OCI-LY7 (cell line): ENCODE results near the gene OR9A2. TPM values are rescaled to one million over a fixed set of nuclear protein-coding genes. Genes with fewer than 3 reads are reported as not detected.

Experiments used
- BruUV-seq: library from RNA; stranded (reverse); fragments of 400-500 nt; replicated peaks from 2 replicates; lab custom pipeline; 2021; lab: Mats Ljungman, UMichigan
- CTCF ChIA-PET: fragments of 300-600 bp; sonication (Branson Sonifier 250); formaldehyde crosslinking; loops from one replicate; lab custom pipeline; 2022; ENCODE audit warnings: antibody characterized with exemption; ENCODE audit not compliant: unreplicated experiment; lab: Charles Lee
- POLR2A ChIA-PET: fragments of 300-600 bp; sonication (Branson Sonifier 250); formaldehyde crosslinking; loops from one replicate; lab custom pipeline; 2022; ENCODE audit warnings: antibody characterized with exemption; lab: Charles Lee
- DNase-seq: peaks from one replicate; pipeline ENCODE4 v3.0.0-alpha.2; 2015; ENCODE audit warnings: low spot score
- H2AFZ ChIP-seq: fragments of 200-600 bp; sonication (generic), shearing (Covaris generic); 2 replicates; pipeline ENCODE4 v1.6.1; 2014; ENCODE audit warnings: mild to moderate bottlenecking, antibody characterized with exemption, low read length, moderate library complexity
- H3K27ac ChIP-seq: fragments of 200-600 bp; sonication (generic); 2 replicates; pipeline ENCODE4 v1.5.1; 2014; ENCODE audit warnings: mixed run types, low read depth, mild to moderate bottlenecking, moderate library complexity, low read length, inconsistent platforms; ENCODE audit not compliant: poor library complexity, severe bottlenecking
- H3K36me3 ChIP-seq: fragments of 200-600 bp; sonication (generic); 2 replicates; pipeline ENCODE4 v1.6.1; 2014; ENCODE audit warnings: mild to moderate bottlenecking, antibody characterized with exemption, low read length, moderate library complexity, mixed read lengths; ENCODE audit not compliant: insufficient read depth
- H3K4me1 ChIP-seq: fragments of 200-600 bp; sonication (generic); 2 replicates; pipeline ENCODE4 v1.5.1; 2014; ENCODE audit warnings: mild to moderate bottlenecking, low read length; ENCODE audit not compliant: insufficient read depth, poor library complexity, severe bottlenecking
- H3K4me2 ChIP-seq: fragments of 200-600 bp; sonication (generic); 2 replicates; pipeline ENCODE4 v1.6.1; 2014; ENCODE audit warnings: mild to moderate bottlenecking, low read length
- H3K4me3 ChIP-seq: fragments of 200-600 bp; sonication (generic); 2 replicates; pipeline ENCODE4 v1.5.1; 2014; ENCODE audit warnings: mild to moderate bottlenecking, low read depth, low read length; ENCODE audit not compliant: poor library complexity, severe bottlenecking
- H3K79me2 ChIP-seq: fragments of 200-600 bp; sonication (generic); 2 replicates; pipeline ENCODE4 v1.6.1; 2016; ENCODE audit warnings: low read depth, mild to moderate bottlenecking, low read length, moderate library complexity, mixed read lengths; ENCODE audit not compliant: insufficient read depth
- H3K9me2 ChIP-seq: fragments of 200-600 bp; sonication (generic); 2 replicates; pipeline ENCODE4 v1.6.1; 2016; ENCODE audit warnings: mild to moderate bottlenecking, low read length, mixed read lengths; ENCODE audit not compliant: insufficient read depth
- H3K9me3 ChIP-seq: fragments of 200-600 bp; sonication (generic); 2 replicates; pipeline ENCODE4 v1.6.1; 2014; ENCODE audit warnings: mild to moderate bottlenecking, mixed run types, low read length, mixed read lengths
- H4K20me1 ChIP-seq: fragments of 200-600 bp; sonication (generic); 2 replicates; pipeline ENCODE4 v1.6.1; 2014; ENCODE audit warnings: mild to moderate bottlenecking, antibody characterized with exemption, low read length, moderate library complexity, mixed read lengths; ENCODE audit not compliant: insufficient read depth
- CTCF ChIP-seq: fragments of 200-600 bp; sonication (generic); conservative IDR thresholded peaks from 2 replicates; pipeline ENCODE4 v1.5.1; 2014; ENCODE audit warnings: mild to moderate bottlenecking, antibody characterized with exemption, low read length, moderate library complexity, mixed read lengths
- EZH2phosphoT487 ChIP-seq: fragments of 200-600 bp; sonication (generic); IDR thresholded peaks from 2 replicates; pipeline ENCODE4 v1.6.1; 2018; ENCODE audit warnings: low read depth, borderline replicate concordance, mild to moderate bottlenecking, mixed run types, antibody characterized with exemption, low read length, moderate library complexity, mixed read lengths
- intact Hi-C: fragments of 100-400 bp; cut with micrococcal nuclease; formaldehyde crosslinking; loops from one replicate; pipeline ENCODE4 v1.10.0; 2022; ENCODE audit not compliant: unreplicated experiment
- total RNA-seq, 2 experiments: library from RNA; depleted of rRNA in 1 of 2; stranded (reverse); fragments of >200 nt in 1 of 2; shearing (Covaris generic) in 1 of 2; gene quantifications; 2 replicates each; pipeline ENCODE4 v1.2.3, GENCODE V29; 2014 to 2022

OR9A2 gene
- total RNA-seq, 2 experiments from 2014 or later: 0.53 to 0.66 TPM

- POLR2A ChIA-PET: interaction anchor here (0.8 kb wide), 1 partner anchor 59 kb away, joined by 3 read pairs; no protein-coding TSS in a partner anchor
- BruUV-seq: no TSS peak
These were observed 28.8 kb upstream of the OR9A2 start for GRCh38 chr7:143055754-143056153.

GRCh38 chr7:143054621-143055020 lies 27.7 kb upstream of the OR9A2 start:
- Histone ChIP-seq H3K9me3 (no peaks in the 10 kb centered on the region), H3K27ac (no peak overlapping the region), H3K4me1 (peaks cover under 1% of the 10 kb centered on the region), H2AFZ (no peak overlapping the region), H3K36me3 (no peaks in the 10 kb centered on the region), H3K4me3 (no peak overlapping the region), H3K79me2 (no peaks in the 10 kb centered on the region), H3K4me2 (no peak overlapping the region), H3K9me2 (no peaks in the 10 kb centered on the region), H4K20me1 (no peaks in the 10 kb centered on the region)
- BruUV-seq: no TSS peak
- TF ChIP-seq EZH2phosphoT487 (no peak), CTCF (no peak)
- ChIA-PET CTCF (no interaction called here), POLR2A (interaction anchor here (0.6 to 1.0 kb wide), 3 partner anchors 9 to 133 kb away, joined by 3 read pairs; no protein-coding TSS in a partner anchor)
- intact Hi-C loops: no loop called here
- no peak for DNase-seq

More at GRCh38 chr7:143055754-143056153, 28.8 kb upstream of the OR9A2 start:
- Histone ChIP-seq H3K36me3 (no peaks in the 10 kb centered on the region), H3K4me1 (no peaks in the 10 kb centered on the region), H3K27ac (no peak overlapping the region), H3K9me3 (no peaks in the 10 kb centered on the region), H4K20me1 (no peaks in the 10 kb centered on the region), H3K9me2 (no peaks in the 10 kb centered on the region), H2AFZ (no peak overlapping the region), H3K79me2 (no peaks in the 10 kb centered on the region), H3K4me2 (no peak overlapping the region), H3K4me3 (no peak overlapping the region)
- CTCF ChIA-PET: no interaction called here
- TF ChIP-seq CTCF (no peak), EZH2phosphoT487 (no peak)
- intact Hi-C loops: no loop called here
- DNase-seq: no peak

GRCh38 chr7:143052041-143052440 lies 25.1 kb upstream of the OR9A2 start, which contains the start of gene OR6V1:
OR6V1 (plus strand) TSS chr7:143052341; CDS start chr7:143052341, 0 bp downstream.
- peaks cover 7% of the 10 kb centered on the region for H3K4me1 ChIP-seq
- no peak within 1 kb of the TSS for H3K4me3 ChIP-seq
- no peaks in the 10 kb centered on the region for H3K9me2 ChIP-seq
- intact Hi-C loops: no loop called here
- H4K20me1 ChIP-seq: no peaks in the 10 kb centered on the region
- BruUV-seq: no TSS peak
- POLR2A ChIA-PET: interaction anchor here (1.3 kb wide), 1 partner anchor 8 kb away, joined by 5 read pairs; no protein-coding TSS in a partner anchor
- no peaks in the 10 kb centered on the region for H3K79me2 ChIP-seq
- no peak within 1 kb of the TSS for H3K4me2 ChIP-seq
- DNase-seq: no peak
- no peak within 1 kb of the TSS for H3K27ac ChIP-seq
- H2AFZ ChIP-seq: no peak within 1 kb of the TSS
- H3K9me3 ChIP-seq: no peaks in the 10 kb centered on the region
- CTCF ChIA-PET: no interaction called here
- TF ChIP-seq EZH2phosphoT487 (no peak), CTCF (no peak)
- no peaks in the 10 kb centered on the region for H3K36me3 ChIP-seq
